ENCODE measurements around the gene TRRAP. TPM values are rescaled to one million over a fixed set of nuclear protein-coding genes. Genes with fewer than 3 reads are reported as not detected.

The TRRAP gene
- total and polyA plus RNA-seq, 4 donors = 4.3 to 22.7 (median 10.1) TPM

DNA sequence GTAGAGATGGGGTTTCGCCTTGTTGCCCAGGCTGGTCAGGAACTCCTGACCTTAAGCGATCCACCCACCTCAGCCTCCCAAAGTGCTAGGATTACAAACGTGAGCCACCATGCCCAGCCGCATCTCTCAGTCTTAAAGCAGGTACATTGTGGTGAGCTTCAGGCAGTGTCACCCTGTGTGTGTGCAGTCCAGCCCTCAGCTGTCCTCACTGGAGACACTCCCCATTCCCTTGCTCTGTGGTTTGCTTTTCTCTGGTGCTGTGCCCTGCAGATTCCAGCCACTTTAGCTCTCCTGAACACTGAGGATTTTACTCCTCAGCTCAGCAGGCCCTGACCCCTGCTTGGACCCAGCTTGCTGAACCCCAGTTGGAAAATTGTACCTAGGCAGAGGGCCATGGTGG is 6.1 kb downstream of the TRRAP start:
- Histone ChIP-seq H3K4me3 (ENCODE audit: low read depth in 1 of 3, low read length in 3 of 3) (no peak overlapping the region), H3K9ac (ENCODE audit: low read depth in 1 of 2, low read length in 2 of 2) (no peak overlapping the region), H3K9me3 (ENCODE audit: control insufficient read depth in 4 of 4, low read length in 3 of 4) (no peaks in the 10 kb centered on the region), H3K4me1 (ENCODE audit: control insufficient read depth in 4 of 4, insufficient read depth in 4 of 4, low read length in 3 of 4) (peaks cover 3 to 11% (median 10%) of the 10 kb centered on the region in 4 donors), H3K36me3 (ENCODE audit: control insufficient read depth in 4 of 4, insufficient read depth in 3 of 4, low read depth in 1 of 4, low read length in 3 of 4) (peaks cover 8 to 48% (median 24%) of the 10 kb centered on the region in 4 donors), H3K27me3 (ENCODE audit: control insufficient read depth in 4 of 4, insufficient read depth in 4 of 4, low read length in 3 of 4) (no peaks in the 10 kb centered on the region), H3K27ac (ENCODE audit: low read depth in 1 of 2, low read length in 2 of 2) (no peak overlapping the region)
- 91% methylated on average over 4 of the region's 4 CpGs for WGBS
- TF ChIP-seq TAF1 (conservative IDR thresholded peaks at IDR 0.05) (no peak), SP1 (IDR thresholded peaks at IDR 0.05) (no peak), GABPA (IDR thresholded peaks at IDR 0.05 in 1 of 2, conservative IDR thresholded peaks at IDR 0.05 in 1 of 2) (no peak), FOXA2 (IDR thresholded peaks at IDR 0.05) (no peak), FOXA1 (IDR thresholded peaks at IDR 0.05) (no peak), HNF4G (IDR thresholded peaks at IDR 0.05) (no peak), YY1 (IDR thresholded peaks at IDR 0.05) (no peak), RXRA (IDR thresholded peaks at IDR 0.05) (no peak), JUND (IDR thresholded peaks at IDR 0.05) (no peak), NR2F2 (IDR thresholded peaks at IDR 0.05) (no peak), HNF4A (conservative IDR thresholded peaks at IDR 0.05) (no peak), RAD21 (IDR thresholded peaks at IDR 0.05) (no peak), EGR1 (IDR thresholded peaks at IDR 0.05; ENCODE audit: low read depth in 2 of 2) (no peak)
- TF ChIP-seq, protein P1, sequence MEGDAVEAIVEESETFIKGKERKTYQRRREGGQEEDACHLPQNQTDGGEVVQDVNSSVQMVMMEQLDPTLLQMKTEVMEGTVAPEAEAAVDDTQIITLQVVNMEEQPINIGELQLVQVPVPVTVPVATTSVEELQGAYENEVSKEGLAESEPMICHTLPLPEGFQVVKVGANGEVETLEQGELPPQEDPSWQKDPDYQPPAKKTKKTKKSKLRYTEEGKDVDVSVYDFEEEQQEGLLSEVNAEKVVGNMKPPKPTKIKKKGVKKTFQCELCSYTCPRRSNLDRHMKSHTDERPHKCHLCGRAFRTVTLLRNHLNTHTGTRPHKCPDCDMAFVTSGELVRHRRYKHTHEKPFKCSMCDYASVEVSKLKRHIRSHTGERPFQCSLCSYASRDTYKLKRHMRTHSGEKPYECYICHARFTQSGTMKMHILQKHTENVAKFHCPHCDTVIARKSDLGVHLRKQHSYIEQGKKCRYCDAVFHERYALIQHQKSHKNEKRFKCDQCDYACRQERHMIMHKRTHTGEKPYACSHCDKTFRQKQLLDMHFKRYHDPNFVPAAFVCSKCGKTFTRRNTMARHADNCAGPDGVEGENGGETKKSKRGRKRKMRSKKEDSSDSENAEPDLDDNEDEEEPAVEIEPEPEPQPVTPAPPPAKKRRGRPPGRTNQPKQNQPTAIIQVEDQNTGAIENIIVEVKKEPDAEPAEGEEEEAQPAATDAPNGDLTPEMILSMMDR (IDR thresholded peaks at IDR 0.05; ENCODE audit: low read depth, low read length, missing input control) = no peak
- TF ChIP-seq, protein P2, sequence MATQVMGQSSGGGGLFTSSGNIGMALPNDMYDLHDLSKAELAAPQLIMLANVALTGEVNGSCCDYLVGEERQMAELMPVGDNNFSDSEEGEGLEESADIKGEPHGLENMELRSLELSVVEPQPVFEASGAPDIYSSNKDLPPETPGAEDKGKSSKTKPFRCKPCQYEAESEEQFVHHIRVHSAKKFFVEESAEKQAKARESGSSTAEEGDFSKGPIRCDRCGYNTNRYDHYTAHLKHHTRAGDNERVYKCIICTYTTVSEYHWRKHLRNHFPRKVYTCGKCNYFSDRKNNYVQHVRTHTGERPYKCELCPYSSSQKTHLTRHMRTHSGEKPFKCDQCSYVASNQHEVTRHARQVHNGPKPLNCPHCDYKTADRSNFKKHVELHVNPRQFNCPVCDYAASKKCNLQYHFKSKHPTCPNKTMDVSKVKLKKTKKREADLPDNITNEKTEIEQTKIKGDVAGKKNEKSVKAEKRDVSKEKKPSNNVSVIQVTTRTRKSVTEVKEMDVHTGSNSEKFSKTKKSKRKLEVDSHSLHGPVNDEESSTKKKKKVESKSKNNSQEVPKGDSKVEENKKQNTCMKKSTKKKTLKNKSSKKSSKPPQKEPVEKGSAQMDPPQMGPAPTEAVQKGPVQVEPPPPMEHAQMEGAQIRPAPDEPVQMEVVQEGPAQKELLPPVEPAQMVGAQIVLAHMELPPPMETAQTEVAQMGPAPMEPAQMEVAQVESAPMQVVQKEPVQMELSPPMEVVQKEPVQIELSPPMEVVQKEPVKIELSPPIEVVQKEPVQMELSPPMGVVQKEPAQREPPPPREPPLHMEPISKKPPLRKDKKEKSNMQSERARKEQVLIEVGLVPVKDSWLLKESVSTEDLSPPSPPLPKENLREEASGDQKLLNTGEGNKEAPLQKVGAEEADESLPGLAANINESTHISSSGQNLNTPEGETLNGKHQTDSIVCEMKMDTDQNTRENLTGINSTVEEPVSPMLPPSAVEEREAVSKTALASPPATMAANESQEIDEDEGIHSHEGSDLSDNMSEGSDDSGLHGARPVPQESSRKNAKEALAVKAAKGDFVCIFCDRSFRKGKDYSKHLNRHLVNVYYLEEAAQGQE (IDR thresholded peaks at IDR 0.05) = no peak
- TF ChIP-seq, protein P3, sequence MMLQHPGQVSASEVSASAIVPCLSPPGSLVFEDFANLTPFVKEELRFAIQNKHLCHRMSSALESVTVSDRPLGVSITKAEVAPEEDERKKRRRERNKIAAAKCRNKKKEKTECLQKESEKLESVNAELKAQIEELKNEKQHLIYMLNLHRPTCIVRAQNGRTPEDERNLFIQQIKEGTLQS (IDR thresholded peaks at IDR 0.05) = no peak
- TF ChIP-seq, protein P4, sequence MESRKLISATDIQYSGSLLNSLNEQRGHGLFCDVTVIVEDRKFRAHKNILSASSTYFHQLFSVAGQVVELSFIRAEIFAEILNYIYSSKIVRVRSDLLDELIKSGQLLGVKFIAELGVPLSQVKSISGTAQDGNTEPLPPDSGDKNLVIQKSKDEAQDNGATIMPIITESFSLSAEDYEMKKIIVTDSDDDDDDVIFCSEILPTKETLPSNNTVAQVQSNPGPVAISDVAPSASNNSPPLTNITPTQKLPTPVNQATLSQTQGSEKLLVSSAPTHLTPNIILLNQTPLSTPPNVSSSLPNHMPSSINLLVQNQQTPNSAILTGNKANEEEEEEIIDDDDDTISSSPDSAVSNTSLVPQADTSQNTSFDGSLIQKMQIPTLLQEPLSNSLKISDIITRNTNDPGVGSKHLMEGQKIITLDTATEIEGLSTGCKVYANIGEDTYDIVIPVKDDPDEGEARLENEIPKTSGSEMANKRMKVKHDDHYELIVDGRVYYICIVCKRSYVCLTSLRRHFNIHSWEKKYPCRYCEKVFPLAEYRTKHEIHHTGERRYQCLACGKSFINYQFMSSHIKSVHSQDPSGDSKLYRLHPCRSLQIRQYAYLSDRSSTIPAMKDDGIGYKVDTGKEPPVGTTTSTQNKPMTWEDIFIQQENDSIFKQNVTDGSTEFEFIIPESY (IDR thresholded peaks at IDR 0.05) = no peak
- TF ChIP-seq, protein P5, sequence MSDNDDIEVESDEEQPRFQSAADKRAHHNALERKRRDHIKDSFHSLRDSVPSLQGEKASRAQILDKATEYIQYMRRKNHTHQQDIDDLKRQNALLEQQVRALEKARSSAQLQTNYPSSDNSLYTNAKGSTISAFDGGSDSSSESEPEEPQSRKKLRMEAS (IDR thresholded peaks at IDR 0.05) = no peak
- DNase-seq (ENCODE audit: low spot score) = no peak
